Fibroblast of lung (primary cell): ENCODE results near the gene MRPL4. TPM values are rescaled to one million over a fixed set of nuclear protein-coding genes. Genes with fewer than 3 reads are reported as not detected.

Source experiments
- DNase-seq, 2 donors: peaks; one replicate each; pipeline versions ENCODE4 v3.0.0 to v3.0.0-alpha.2; 2010; ENCODE audit warnings: low read depth in 2 of 2
- H2AFZ ChIP-seq: 2 replicates; pipeline ENCODE4 v1.5.1; 2012; ENCODE audit warnings: low read length, control low read depth, inconsistent platforms
- H3K27ac ChIP-seq: 2 replicates; pipeline ENCODE4 v1.5.1; 2011; ENCODE audit warnings: low read length, control low read depth; ENCODE audit not compliant: insufficient read depth
- H3K27me3 ChIP-seq: 2 replicates; pipeline ENCODE4 v1.5.1; 2011; ENCODE audit warnings: mild to moderate bottlenecking, low read length; ENCODE audit not compliant: control insufficient read depth, insufficient read depth
- H3K36me3 ChIP-seq: 2 replicates; pipeline ENCODE4 v1.5.1; 2011; ENCODE audit warnings: low read length; ENCODE audit not compliant: control insufficient read depth, insufficient read depth
- H3K4me1 ChIP-seq: 2 replicates; pipeline ENCODE4 v1.5.1; 2011; ENCODE audit warnings: low read length; ENCODE audit not compliant: control insufficient read depth, insufficient read depth; ENCODE audit errors: extremely low read depth
- H3K4me2 ChIP-seq: 2 replicates; pipeline ENCODE4 v1.5.1; 2011; ENCODE audit warnings: low read length, control low read depth; ENCODE audit not compliant: insufficient read depth; ENCODE audit errors: extremely low read depth
- H3K4me3 ChIP-seq, 4 experiments: fragments of 200-600 bp in 1 of 4; sonication (generic) in 1 of 4; replicated peaks in 1 of 4; 2 replicates each; pipeline ENCODE4 v1.5.1; 2011 to 2016; ENCODE audit warnings: low read length in 4 of 4, low read depth in 3 of 4, mild to moderate bottlenecking in 3 of 4, control low read depth in 2 of 4, inconsistent platforms in 1 of 4, mixed read lengths in 1 of 4; ENCODE audit not compliant: insufficient read depth in 1 of 4; ENCODE audit errors: control extremely low read depth in 1 of 4
- H3K79me2 ChIP-seq: 2 replicates; pipeline ENCODE4 v1.5.1; 2012; ENCODE audit warnings: mild to moderate bottlenecking, low read length, inconsistent platforms; ENCODE audit not compliant: control insufficient read depth, insufficient read depth
- H3K9ac ChIP-seq: 2 replicates; pipeline ENCODE4 v1.5.1; 2011; ENCODE audit warnings: mild to moderate bottlenecking, low read length, control low read depth; ENCODE audit not compliant: insufficient read depth
- H3K9me3 ChIP-seq: 2 replicates; pipeline ENCODE4 v1.5.1; 2012; ENCODE audit warnings: low read depth, low read length; ENCODE audit not compliant: control insufficient read depth, insufficient read depth
- H4K20me1 ChIP-seq: 2 replicates; pipeline ENCODE4 v1.5.1; 2011; ENCODE audit warnings: low read length; ENCODE audit not compliant: control insufficient read depth, insufficient read depth; ENCODE audit errors: extremely low read depth
- CTCF ChIP-seq, 2 donors: IDR thresholded peaks in 1 of 2; conservative IDR thresholded peaks in 1 of 2; 1 replicate in 1 of 2; 2 replicates in 1 of 2; pipeline ENCODE4 v1.5.1; 2011 to 2012; ENCODE audit warnings: low read length in 2 of 2, control low read depth in 1 of 2, inconsistent platforms in 1 of 2, low read depth in 1 of 2, mild to moderate bottlenecking in 1 of 2
- EZH2 ChIP-seq: IDR thresholded peaks from 2 replicates; pipeline ENCODE4 v1.5.1; 2012; ENCODE audit warnings: low read length, control low read depth, mild to moderate bottlenecking; ENCODE audit errors: missing control alignments
- polyA plus RNA-seq, 2 donors: library from polyadenylated mRNA; depleted of rRNA in 1 of 2; stranded (reverse) in 1 of 2; unstranded in 1 of 2; fragments of >200 nt; gene quantifications; 2 replicates each; pipeline ENCODE4 v1.2.1, GENCODE V29; 2011 to 2012; ENCODE audit warnings: missing spikeins in 1 of 2
- total RNA-seq: library from RNA; depleted of rRNA; stranded (reverse); fragments of >200 nt; gene quantifications from 2 replicates; pipeline ENCODE4 v1.2.1, GENCODE V29; 2014

Gene MRPL4
- total and polyA plus RNA-seq, 2 donors (not counting 1 experiment from before 2014, with no cell fraction given), result 17.2 to 25.7 TPM

DNA sequence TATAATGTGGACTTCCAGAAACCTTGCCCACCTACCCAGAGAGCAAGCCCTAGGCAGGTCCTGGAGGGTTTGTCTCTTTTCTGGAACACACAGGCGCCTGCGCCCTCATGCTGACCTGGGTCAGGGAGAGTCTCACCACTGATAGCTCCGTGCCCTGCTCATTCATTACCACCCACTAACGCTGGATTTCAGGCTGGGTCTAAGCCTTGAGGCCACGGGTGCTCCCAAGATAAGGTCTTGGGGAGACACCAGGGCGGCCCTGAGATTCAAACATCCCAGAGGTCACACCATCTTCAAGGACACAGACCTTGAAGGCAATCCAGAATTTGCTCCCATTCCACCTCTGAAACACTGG, 26.0 kb upstream of the MRPL4 start:
- Histone ChIP-seq H3K36me3 (peaks cover 10% of the 10 kb centered on the region), H3K27ac (peak overlapping the region; percentile 76), H3K4me3 (peak overlapping the region in 1 of 4 experiments; percentile 15), H4K20me1 (no peaks in the 10 kb centered on the region), H2AFZ (no peak overlapping the region), H3K27me3 (no peaks in the 10 kb centered on the region), H3K9ac (peak overlapping the region; percentile 30), H3K79me2 (peaks cover 38% of the 10 kb centered on the region), H3K9me3 (no peaks in the 10 kb centered on the region), H3K4me2 (peak overlapping the region; percentile 42), H3K4me1 (peaks cover 12% of the 10 kb centered on the region)
- DNase-seq, result no peak
- TF ChIP-seq EZH2, result no peak

DNA sequence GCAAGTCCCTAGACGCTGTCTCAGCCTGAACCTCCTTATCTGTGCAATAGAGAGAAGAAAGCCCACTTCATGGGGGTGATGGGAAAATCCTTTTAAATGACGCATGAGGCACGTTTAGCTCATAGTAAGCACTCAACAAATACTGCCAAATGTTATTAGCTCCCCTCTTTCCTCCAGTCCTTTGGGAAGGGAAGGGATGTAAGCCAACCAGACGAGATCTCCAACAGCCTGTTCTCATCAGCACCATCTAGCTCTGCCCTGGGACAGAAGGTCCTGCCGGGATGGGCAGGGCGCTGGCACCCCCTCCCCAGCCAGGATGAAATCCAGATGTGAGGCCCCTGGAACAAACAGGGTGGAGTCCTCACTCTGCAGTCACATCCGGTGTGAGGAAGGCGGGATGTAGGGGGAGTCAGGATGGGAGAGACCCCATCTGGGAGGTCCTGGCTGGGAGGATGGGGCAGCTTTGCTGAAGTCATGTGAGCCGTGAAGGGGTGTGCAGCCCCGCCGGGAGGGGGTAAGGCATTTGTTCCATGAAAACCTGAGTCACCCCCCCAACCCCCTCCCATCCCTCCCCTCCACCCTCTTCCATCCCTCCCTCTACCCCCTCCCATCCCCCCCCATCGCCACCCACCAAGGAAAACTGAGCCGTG, 25.5 kb upstream of the MRPL4 start:
- peak overlapping the region; percentile 54 for H3K9ac ChIP-seq
- peaks cover 38% of the 10 kb centered on the region for H3K79me2 ChIP-seq
- H3K4me3 ChIP-seq, result peak overlapping the region in 1 of 4 experiments; percentile 47
- H2AFZ ChIP-seq, result no peak overlapping the region
- H3K4me1 ChIP-seq, result peaks cover 14% of the 10 kb centered on the region
- no peaks in the 10 kb centered on the region for H4K20me1 ChIP-seq
- no peaks in the 10 kb centered on the region for H3K27me3 ChIP-seq
- H3K4me2 ChIP-seq, result peak overlapping the region; percentile 56
- H3K27ac ChIP-seq, result peak overlapping the region; percentile 76
- TF ChIP-seq EZH2 (no peak), CTCF (conservative IDR thresholded peaks at IDR 0.05 in 1 of 2, IDR thresholded peaks at IDR 0.05 in 1 of 2; ENCODE audit: low read depth in 1 of 2, low read length in 2 of 2) (no peak)
- H3K9me3 ChIP-seq, result no peaks in the 10 kb centered on the region
- peak; percentile 69 to 100 for DNase-seq
- peaks cover 10% of the 10 kb centered on the region for H3K36me3 ChIP-seq

DNA sequence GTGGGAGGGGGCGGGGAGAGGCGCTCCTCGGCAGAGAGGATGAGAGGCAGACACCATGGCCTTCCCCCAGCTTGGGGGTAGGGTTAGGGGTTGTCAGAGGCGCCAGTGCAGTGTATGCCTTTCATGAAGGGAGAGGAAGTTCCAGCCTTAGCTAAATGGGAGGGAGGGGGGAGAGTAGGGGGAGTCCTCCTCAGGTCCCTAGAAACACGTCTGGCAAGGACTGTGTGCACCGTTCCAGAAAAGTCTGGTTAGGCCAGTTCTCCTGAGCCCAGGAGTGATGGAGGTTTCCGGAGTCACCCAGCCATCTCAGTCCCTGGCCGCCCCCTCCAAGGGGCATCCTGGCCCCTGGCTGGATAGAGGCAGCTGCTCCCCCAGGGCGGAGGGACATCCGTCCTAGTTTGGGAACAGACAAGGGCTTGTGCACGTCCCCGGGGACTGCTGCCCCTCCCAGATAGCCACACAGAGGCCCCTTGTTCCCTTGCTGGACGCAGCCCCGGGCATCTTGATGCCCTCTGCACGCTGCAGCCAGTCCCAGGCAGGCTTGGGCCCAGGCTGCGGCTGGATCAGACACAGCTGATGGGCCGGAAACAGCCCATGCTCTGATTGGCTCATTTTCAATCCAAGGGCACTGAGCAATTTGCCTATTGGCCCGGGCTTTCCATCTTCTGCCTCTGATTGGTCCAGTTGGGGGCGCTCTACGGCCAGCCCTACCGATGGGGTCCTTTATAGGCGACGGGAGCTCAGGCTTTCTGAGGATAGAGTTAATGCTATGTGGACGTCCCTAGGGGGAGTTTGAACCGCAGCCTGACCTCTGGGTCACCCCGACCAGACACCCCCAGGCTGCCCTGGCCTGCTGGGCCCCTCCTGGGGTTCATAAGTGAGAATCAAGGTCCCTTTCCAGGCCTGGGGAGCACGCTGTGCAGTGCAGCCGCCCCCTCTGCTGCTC, 24.7 kb upstream of the MRPL4 start:
- Histone ChIP-seq H3K27ac (peak overlapping the region; percentile 76), H3K4me3 (peak overlapping the region in 2 of 4 experiments; percentile 28 to 47), H3K36me3 (peaks cover 10% of the 10 kb centered on the region), H3K4me2 (peak overlapping the region; percentile 56), H3K27me3 (no peaks in the 10 kb centered on the region), H3K9ac (peak overlapping the region; percentile 54), H4K20me1 (no peaks in the 10 kb centered on the region), H2AFZ (no peak overlapping the region), H3K4me1 (peaks cover 16% of the 10 kb centered on the region), H3K79me2 (peaks cover 38% of the 10 kb centered on the region), H3K9me3 (no peaks in the 10 kb centered on the region)
- DNase-seq, result peak in 1 of 2 donors; percentile 71
- peak; percentile 17 to 26 for TF ChIP-seq CTCF (conservative IDR thresholded peaks at IDR 0.05 in 1 of 2, IDR thresholded peaks at IDR 0.05 in 1 of 2; ENCODE audit: low read depth in 1 of 2, low read length in 2 of 2)
- TF ChIP-seq EZH2, result no peak
